HG03520 (cell line): ENCODE results near the gene AP3M1.

Experiments used
- ATAC-seq: cut with Tn5 transposase; IDR thresholded peaks from one replicate; pipeline ENCODE4 v1.9.1; 2021; ENCODE audit warnings: mild to moderate bottlenecking, moderate library complexity; ENCODE audit not compliant: unreplicated experiment

AP3M1 gene

GRCh38 chr10:74081192-74081803, 69.3 kb downstream of the AP3M1 start:
- no peak for ATAC-seq

GRCh38 chr10:74079936-74080590, 70.6 kb downstream of the AP3M1 start:
- no peak for ATAC-seq

GRCh38 chr10:74079028-74079935, 71.3 kb downstream of the AP3M1 start:
- no peak for ATAC-seq

GRCh38 chr10:74078037-74078436, 72.6 kb downstream of the AP3M1 start:
- no peak for ATAC-seq

- ATAC-seq = no peak
Observed at GRCh38 chr10:74077416-74077815, 73.2 kb downstream of the AP3M1 start.

GRCh38 chr10:74076961-74077360, 73.7 kb downstream of the AP3M1 start:
- no peak for ATAC-seq

DNA sequence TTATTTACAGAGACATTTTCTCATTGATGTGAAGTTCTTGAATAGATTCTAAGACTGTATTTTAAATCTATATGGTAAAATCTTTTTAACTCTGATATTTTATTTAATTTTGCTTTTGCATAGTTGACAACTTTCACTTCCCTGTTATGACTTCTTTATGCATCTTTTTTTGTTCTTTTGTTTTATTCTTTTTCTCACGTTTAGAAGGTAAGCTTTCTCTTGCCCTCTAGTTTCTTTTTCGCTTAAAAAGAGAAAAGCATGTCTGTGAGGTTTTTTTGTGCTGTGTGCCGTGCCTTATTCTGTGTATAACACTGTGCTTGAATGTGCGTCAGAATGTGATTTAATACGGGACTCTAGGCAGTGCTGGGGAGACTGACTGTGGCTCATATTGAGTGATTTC, 74.7 kb downstream of the AP3M1 start:
- ATAC-seq = no peak

DNA sequence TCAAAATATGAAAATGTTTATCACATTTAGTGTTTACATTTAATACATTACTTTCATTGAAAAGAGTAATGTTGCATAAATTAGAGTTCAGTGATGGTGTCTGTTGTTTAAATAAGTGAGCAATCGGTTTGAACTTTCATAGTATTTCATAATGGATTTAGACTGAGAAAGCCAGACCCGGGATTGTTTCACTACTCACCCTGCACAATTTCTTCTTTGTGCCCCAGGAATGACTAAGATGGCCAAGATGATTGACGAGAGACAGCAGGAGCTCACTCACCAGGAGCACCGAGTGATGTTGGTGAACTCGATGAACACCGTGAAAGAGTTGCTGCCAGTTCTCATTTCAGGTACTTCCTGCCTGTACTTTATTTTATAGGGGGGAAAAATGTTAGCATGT, 78.1 kb downstream of the AP3M1 start:
- ATAC-seq = no peak

DNA sequence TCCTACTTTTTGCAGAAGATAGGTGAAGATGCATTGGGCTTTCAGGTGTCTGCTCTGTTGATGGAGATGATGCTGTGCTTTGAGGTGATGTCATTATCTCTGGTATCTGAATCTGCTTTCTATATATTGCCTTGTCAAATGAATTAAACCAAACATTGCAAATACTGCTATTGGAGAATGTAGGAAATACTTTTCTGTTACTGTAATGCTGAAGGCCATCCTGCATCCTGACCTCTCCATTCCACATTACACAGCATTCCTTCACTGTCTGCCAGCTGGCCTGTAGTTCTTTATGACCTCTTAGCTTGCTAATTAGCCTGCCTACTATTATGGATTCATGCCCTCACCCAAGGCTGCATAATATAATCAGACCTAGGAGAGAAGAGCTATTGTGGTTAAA, 79.5 kb downstream of the AP3M1 start:
- ATAC-seq = no peak
